HG03342 (cell line): ENCODE measurements around the gene EGFL6.
"Not testable (repeated sequence)": the region's sequence is repeated elsewhere in the genome, so short reads cannot be mapped to it uniquely, and the experiment has no call there.

Experiments
- ATAC-seq: cut with Tn5 transposase; IDR thresholded peaks from one replicate; pipeline ENCODE4 v1.9.1; 2021; ENCODE audit warnings: mild to moderate bottlenecking, moderate library complexity; ENCODE audit not compliant: unreplicated experiment

EGFL6 gene

GRCh38 chrX:13652287-13652793, 82.9 kb downstream of the EGFL6 start:
- no peak for ATAC-seq

- peak; percentile 98 for ATAC-seq
These were observed 83.7 kb downstream of the EGFL6 start, which contains the start of gene TCEANC for GRCh38 chrX:13652850-13653693. TSS of gene TCEANC (plus strand) at chrX:13653141. CDS start at chrX:13662509, 9,368 bp downstream.

GRCh38 chrX:13654116-13654515, 84.7 kb downstream of the EGFL6 start:
- ATAC-seq = no peak

DNA sequence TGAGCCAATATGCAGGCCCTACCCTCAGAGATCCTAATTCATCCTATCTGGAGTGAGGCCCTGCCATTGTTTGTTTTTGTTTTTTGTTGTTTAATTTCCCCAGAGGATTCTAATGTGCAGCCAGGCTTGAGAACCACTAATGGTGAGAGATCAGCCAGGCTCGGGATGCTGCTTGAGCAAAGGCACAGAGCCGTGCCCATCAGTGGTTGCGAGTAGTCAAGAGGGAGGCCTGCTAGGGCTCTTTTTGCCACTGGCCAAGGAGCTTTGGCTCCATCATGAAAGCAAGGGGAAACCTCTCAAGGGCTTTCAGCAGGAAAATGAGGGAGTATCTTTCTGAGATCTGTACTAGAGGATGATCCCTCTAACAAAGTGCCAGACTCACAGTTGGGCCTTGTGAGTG, 86.3 kb downstream of the EGFL6 start:
- ATAC-seq = no peak

GRCh38 chrX:13658602-13659001, 89.2 kb downstream of the EGFL6 start:
- ATAC-seq = no peak

DNA sequence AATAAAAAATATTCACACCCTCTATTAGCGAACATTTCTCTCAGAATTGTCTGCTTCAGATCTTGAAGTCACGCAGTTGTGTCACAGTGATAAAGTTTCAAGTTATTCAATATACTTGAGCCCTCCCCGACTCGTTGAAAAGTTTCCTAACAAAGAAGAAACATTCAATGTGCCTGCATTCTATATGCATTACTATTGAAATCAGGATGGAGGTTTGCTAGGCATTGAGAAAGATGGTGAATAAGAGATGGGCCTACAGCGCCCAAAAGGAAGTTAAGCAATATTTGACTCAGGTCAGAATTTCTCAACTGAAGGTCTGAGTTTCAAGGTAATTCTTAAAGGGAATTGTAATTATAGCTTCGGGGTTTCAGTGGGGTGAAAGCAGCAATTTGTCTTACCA, 89.7 kb downstream of the EGFL6 start:
- ATAC-seq = no peak

- ATAC-seq = no peak
These were observed 92.4 kb downstream of the EGFL6 start for GRCh38 chrX:13661735-13662288.

- no peak for ATAC-seq
These were observed 93.0 kb downstream of the EGFL6 start for GRCh38 chrX:13662355-13662791.

GRCh38 chrX:13664020-13664419, 94.6 kb downstream of the EGFL6 start:
- ATAC-seq = no peak

- no peak for ATAC-seq
These were observed 97.4 kb downstream of the EGFL6 start for GRCh38 chrX:13666836-13667235.

- no peak for ATAC-seq
These were observed 98.5 kb downstream of the EGFL6 start for GRCh38 chrX:13667919-13668318.

GRCh38 chrX:13669246-13669737, 99.9 kb downstream of the EGFL6 start:
- peak; percentile 79 for ATAC-seq

DNA sequence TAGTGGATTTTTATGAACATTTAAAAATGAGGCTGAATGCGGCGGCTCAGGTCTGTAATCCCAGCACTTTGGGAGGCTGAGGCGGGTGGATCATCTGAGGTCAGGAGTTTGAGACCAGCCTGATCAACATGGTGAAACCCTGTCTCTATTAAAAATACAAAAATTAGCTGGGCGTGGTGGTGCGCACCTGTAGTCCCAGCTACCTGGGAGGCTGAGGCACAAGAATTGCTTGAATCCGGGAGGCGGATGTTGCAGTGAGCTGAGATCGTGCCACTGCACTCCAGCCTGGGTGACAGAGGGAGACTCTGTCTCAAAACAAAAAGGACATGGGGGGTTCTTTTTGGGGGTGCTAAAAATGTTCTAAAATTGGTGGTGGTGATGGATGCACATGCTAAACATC, 100.4 kb downstream of the EGFL6 start:
- ATAC-seq = not testable (repeated sequence)

DNA sequence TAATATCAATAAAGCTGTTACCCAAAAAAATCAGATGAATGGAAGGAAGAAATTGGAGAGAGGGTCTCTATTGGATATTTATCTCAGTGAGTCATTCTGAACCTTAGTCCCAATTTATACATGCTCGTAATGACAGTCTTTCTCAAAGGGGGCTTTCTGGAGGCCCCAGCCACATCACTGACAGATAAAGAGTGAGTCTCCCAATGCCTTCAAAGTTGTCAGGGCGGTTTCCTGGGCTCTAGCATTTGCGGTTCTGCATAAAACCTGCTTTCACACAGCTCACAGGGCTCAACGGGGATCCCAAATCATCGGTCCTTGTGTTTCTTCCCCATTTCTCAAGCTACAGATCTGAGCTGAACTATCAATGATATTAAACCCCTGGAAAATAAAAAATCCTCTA, 100.8 kb downstream of the EGFL6 start:
- ATAC-seq = no peak

GRCh38 chrX:13673016-13673415, 103.6 kb downstream of the EGFL6 start:
- no peak for ATAC-seq

- ATAC-seq = no peak
These were observed 107.5 kb downstream of the EGFL6 start for GRCh38 chrX:13676885-13677284.

DNA sequence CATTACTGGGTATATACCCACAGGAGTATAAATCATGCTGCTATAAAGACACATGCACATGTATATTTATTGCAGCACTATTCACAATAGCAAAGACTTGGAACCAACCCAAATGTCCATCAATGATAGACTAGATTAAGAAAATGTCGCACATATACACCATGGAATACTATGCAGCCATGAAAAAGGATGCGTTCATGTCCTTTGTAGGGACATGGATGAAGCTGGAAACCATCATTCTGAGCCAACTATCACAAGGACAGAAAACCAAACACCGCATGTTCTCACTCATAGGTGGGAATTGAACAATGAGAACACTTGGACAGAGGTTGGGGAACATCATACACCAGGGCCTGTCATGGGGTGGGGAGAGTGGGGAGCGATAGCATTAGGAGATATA, 110.3 kb downstream of the EGFL6 start:
- not testable (repeated sequence) for ATAC-seq

GRCh38 chrX:13681595-13681994, 112.2 kb downstream of the EGFL6 start:
- ATAC-seq = no peak
